Measurements from ENCODE around the gene EIF3A. TPM values are rescaled to one million over a fixed set of nuclear protein-coding genes. Genes with fewer than 3 reads are reported as not detected.

The EIF3A gene
- total and polyA plus RNA-seq, 2 of the 8 experiments (the other 6 are each of a cell fraction or from before 2014, with no cell fraction given): 26.8 to 209 TPM

DNA sequence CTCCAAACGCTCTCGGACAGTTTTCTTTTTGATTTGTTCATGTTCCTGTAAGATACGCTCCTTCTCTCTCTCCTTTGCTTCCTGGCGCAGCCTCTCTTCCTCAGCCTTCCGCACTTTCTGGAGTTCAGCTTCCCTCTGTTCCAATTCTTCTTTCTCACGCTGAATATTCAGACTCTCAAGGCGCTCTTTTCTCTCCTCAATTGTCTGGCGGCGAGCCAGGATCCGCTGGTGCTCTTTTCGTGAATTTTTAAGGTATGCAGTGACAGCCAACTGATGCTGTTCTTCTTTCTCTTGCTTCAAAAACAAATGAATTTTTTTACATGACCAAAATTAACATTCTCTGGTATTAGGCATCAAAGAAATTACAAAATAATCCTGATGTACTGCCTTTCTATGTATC, 22.6 kb downstream of the EIF3A start (continued):
- TF ChIP-seq, protein P1, sequence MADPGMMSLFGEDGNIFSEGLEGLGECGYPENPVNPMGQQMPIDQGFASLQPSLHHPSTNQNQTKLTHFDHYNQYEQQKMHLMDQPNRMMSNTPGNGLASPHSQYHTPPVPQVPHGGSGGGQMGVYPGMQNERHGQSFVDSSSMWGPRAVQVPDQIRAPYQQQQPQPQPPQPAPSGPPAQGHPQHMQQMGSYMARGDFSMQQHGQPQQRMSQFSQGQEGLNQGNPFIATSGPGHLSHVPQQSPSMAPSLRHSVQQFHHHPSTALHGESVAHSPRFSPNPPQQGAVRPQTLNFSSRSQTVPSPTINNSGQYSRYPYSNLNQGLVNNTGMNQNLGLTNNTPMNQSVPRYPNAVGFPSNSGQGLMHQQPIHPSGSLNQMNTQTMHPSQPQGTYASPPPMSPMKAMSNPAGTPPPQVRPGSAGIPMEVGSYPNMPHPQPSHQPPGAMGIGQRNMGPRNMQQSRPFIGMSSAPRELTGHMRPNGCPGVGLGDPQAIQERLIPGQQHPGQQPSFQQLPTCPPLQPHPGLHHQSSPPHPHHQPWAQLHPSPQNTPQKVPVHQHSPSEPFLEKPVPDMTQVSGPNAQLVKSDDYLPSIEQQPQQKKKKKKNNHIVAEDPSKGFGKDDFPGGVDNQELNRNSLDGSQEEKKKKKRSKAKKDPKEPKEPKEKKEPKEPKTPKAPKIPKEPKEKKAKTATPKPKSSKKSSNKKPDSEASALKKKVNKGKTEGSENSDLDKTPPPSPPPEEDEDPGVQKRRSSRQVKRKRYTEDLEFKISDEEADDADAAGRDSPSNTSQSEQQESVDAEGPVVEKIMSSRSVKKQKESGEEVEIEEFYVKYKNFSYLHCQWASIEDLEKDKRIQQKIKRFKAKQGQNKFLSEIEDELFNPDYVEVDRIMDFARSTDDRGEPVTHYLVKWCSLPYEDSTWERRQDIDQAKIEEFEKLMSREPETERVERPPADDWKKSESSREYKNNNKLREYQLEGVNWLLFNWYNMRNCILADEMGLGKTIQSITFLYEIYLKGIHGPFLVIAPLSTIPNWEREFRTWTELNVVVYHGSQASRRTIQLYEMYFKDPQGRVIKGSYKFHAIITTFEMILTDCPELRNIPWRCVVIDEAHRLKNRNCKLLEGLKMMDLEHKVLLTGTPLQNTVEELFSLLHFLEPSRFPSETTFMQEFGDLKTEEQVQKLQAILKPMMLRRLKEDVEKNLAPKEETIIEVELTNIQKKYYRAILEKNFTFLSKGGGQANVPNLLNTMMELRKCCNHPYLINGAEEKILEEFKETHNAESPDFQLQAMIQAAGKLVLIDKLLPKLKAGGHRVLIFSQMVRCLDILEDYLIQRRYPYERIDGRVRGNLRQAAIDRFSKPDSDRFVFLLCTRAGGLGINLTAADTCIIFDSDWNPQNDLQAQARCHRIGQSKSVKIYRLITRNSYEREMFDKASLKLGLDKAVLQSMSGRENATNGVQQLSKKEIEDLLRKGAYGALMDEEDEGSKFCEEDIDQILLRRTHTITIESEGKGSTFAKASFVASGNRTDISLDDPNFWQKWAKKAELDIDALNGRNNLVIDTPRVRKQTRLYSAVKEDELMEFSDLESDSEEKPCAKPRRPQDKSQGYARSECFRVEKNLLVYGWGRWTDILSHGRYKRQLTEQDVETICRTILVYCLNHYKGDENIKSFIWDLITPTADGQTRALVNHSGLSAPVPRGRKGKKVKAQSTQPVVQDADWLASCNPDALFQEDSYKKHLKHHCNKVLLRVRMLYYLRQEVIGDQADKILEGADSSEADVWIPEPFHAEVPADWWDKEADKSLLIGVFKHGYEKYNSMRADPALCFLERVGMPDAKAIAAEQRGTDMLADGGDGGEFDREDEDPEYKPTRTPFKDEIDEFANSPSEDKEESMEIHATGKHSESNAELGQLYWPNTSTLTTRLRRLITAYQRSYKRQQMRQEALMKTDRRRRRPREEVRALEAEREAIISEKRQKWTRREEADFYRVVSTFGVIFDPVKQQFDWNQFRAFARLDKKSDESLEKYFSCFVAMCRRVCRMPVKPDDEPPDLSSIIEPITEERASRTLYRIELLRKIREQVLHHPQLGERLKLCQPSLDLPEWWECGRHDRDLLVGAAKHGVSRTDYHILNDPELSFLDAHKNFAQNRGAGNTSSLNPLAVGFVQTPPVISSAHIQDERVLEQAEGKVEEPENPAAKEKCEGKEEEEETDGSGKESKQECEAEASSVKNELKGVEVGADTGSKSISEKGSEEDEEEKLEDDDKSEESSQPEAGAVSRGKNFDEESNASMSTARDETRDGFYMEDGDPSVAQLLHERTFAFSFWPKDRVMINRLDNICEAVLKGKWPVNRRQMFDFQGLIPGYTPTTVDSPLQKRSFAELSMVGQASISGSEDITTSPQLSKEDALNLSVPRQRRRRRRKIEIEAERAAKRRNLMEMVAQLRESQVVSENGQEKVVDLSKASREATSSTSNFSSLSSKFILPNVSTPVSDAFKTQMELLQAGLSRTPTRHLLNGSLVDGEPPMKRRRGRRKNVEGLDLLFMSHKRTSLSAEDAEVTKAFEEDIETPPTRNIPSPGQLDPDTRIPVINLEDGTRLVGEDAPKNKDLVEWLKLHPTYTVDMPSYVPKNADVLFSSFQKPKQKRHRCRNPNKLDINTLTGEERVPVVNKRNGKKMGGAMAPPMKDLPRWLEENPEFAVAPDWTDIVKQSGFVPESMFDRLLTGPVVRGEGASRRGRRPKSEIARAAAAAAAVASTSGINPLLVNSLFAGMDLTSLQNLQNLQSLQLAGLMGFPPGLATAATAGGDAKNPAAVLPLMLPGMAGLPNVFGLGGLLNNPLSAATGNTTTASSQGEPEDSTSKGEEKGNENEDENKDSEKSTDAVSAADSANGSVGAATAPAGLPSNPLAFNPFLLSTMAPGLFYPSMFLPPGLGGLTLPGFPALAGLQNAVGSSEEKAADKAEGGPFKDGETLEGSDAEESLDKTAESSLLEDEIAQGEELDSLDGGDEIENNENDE (IDR thresholded peaks at IDR 0.05; ENCODE audit: insufficient replicate concordance, low read length): no peak
- TF ChIP-seq ZNF274 (IDR thresholded peaks at IDR 0.05; ENCODE audit: borderline replicate concordance, extremely low read depth, low read length) (no peak), KDM5A (IDR thresholded peaks at IDR 0.05; ENCODE audit: low read length) (no peak), CEBPB (IDR thresholded peaks at IDR 0.05; ENCODE audit: low read depth, low read length) (no peak), SIX5 (IDR thresholded peaks at IDR 0.05; ENCODE audit: low read depth, low read length) (no peak), SUZ12 (IDR thresholded peaks at IDR 0.05; ENCODE audit: low read length) (no peak)
- TF ChIP-seq, protein P2, sequence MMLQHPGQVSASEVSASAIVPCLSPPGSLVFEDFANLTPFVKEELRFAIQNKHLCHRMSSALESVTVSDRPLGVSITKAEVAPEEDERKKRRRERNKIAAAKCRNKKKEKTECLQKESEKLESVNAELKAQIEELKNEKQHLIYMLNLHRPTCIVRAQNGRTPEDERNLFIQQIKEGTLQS (IDR thresholded peaks at IDR 0.05; ENCODE audit: insufficient read depth, low read depth, low read length): no peak
